ENCODE measurements around the gene KCNE1.
"Not testable (repeated sequence)": the region's sequence is repeated elsewhere in the genome, so short reads cannot be mapped to it uniquely, and the experiment has no call there.

The KCNE1 gene

DNA sequence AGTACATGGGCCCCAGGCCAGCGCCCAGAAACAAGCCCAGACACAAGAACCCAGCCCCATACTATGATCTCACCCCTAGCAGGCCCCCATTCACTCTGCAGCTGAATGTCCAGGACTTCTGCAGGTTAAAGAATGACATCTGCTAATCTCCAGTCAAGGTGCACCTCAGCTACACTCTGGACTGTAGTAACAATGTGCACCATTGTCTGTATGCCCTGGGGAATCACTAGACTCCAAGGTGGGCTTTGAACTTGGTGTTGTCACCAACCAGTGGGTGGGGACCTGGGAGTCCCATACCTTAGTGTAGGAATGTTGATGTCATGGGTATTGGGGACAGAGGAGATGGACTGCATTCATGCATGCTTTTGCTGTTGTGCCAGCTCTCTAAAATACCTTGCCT is 10.3 kb downstream of the KCNE1 start:
- Histone ChIP-seq H3K9ac (ENCODE audit: low read depth, low read length) (no peak overlapping the region), H3K4me1 (ENCODE audit: insufficient read depth, low read length) (no peaks in the 10 kb centered on the region), H3K79me2 (ENCODE audit: insufficient read depth, low read length) (no peaks in the 10 kb centered on the region), H3K4me3 (ENCODE audit: low read depth in 1 of 2, low read length in 2 of 2) (no peak overlapping the region), H3K9me3 (ENCODE audit: insufficient read depth, low read length, severe bottlenecking) (peaks cover 3% of the 10 kb centered on the region), H3K4me2 (ENCODE audit: insufficient read depth, low read length) (no peak overlapping the region), H3K27ac (ENCODE audit: low read length) (no peak overlapping the region), H2AFZ (ENCODE audit: low read depth, low read length) (no peak overlapping the region), H3K36me3 (ENCODE audit: insufficient read depth, low read length) (no peaks in the 10 kb centered on the region), H3K27me3 (ENCODE audit: insufficient read depth, low read length, poor library complexity) (no peaks in the 10 kb centered on the region), H4K20me1 (ENCODE audit: insufficient read depth, low read length) (no peaks in the 10 kb centered on the region)
- no peak for DNase-seq
- no peak for ATAC-seq (ENCODE audit: insufficient read depth, low read depth)
- TF ChIP-seq, protein P1, sequence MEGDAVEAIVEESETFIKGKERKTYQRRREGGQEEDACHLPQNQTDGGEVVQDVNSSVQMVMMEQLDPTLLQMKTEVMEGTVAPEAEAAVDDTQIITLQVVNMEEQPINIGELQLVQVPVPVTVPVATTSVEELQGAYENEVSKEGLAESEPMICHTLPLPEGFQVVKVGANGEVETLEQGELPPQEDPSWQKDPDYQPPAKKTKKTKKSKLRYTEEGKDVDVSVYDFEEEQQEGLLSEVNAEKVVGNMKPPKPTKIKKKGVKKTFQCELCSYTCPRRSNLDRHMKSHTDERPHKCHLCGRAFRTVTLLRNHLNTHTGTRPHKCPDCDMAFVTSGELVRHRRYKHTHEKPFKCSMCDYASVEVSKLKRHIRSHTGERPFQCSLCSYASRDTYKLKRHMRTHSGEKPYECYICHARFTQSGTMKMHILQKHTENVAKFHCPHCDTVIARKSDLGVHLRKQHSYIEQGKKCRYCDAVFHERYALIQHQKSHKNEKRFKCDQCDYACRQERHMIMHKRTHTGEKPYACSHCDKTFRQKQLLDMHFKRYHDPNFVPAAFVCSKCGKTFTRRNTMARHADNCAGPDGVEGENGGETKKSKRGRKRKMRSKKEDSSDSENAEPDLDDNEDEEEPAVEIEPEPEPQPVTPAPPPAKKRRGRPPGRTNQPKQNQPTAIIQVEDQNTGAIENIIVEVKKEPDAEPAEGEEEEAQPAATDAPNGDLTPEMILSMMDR (IDR thresholded peaks at IDR 0.05; ENCODE audit: borderline replicate concordance, extremely low read depth, low read length, poor library complexity, severe bottlenecking): no peak
- no peak for TF ChIP-seq EZH2 (IDR thresholded peaks at IDR 0.05; ENCODE audit: borderline replicate concordance, low read depth, low read length, severe bottlenecking)

DNA sequence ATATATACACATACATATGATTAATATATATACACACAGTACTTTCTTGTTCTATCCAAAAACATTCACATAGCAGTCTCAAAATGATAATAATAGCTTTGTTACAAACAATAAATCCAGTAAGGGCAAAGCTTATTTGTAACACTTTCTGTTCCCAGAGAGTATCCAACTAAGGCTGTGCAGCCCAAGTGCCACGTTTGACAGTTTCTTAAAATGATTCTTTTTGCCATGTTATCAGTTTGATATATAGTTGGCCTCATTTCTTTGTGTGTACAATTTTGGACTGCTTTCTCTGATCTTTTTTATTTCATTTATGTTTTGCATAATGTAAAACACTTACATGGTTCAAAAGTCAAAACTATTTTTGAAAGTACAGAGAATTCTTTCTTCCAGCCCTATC is 11.8 kb downstream of the KCNE1 start:
- Histone ChIP-seq H3K4me2 (ENCODE audit: insufficient read depth, low read length) (no peak overlapping the region), H2AFZ (ENCODE audit: low read depth, low read length) (no peak overlapping the region), H3K36me3 (ENCODE audit: insufficient read depth, low read length) (no peaks in the 10 kb centered on the region), H3K9me3 (ENCODE audit: insufficient read depth, low read length, severe bottlenecking) (peaks cover 3% of the 10 kb centered on the region), H4K20me1 (ENCODE audit: insufficient read depth, low read length) (no peaks in the 10 kb centered on the region), H3K4me1 (ENCODE audit: insufficient read depth, low read length) (no peaks in the 10 kb centered on the region), H3K79me2 (ENCODE audit: insufficient read depth, low read length) (no peaks in the 10 kb centered on the region), H3K27ac (ENCODE audit: low read length) (no peak overlapping the region), H3K27me3 (ENCODE audit: insufficient read depth, low read length, poor library complexity) (no peaks in the 10 kb centered on the region), H3K4me3 (ENCODE audit: low read depth in 1 of 2, low read length in 2 of 2) (no peak overlapping the region), H3K9ac (ENCODE audit: low read depth, low read length) (no peak overlapping the region)
- TF ChIP-seq EZH2 (IDR thresholded peaks at IDR 0.05; ENCODE audit: borderline replicate concordance, low read depth, low read length, severe bottlenecking): no peak
- TF ChIP-seq, protein P1 (IDR thresholded peaks at IDR 0.05; ENCODE audit: borderline replicate concordance, extremely low read depth, low read length, poor library complexity, severe bottlenecking): no peak
- no peak for DNase-seq
- ATAC-seq (ENCODE audit: insufficient read depth, low read depth): no peak

DNA sequence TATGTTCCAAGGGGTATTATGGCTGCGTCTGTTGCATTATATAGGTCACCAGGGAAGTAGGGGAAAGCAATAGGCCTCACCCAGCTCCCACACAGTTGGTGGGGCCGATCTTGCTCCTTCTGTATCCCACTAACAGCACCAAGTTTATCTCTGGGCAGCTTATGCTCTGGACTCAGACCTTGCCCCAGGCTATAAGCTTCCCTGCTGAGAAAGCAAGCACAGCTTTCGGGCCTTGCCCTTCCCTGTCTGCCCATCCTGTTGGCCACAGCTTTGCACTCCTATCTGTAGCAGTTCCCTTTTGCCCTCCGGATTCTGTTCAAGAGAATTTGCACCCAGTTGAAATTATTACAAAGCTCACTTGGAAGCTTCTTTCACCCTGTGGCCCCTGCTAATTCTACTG is 12.9 kb downstream of the KCNE1 start:
- Histone ChIP-seq H3K27me3 (ENCODE audit: insufficient read depth, low read length, poor library complexity) (no peaks in the 10 kb centered on the region), H3K4me3 (ENCODE audit: low read depth in 1 of 2, low read length in 2 of 2) (no peak overlapping the region), H3K4me1 (ENCODE audit: insufficient read depth, low read length) (no peaks in the 10 kb centered on the region), H2AFZ (ENCODE audit: low read depth, low read length) (no peak overlapping the region), H4K20me1 (ENCODE audit: insufficient read depth, low read length) (no peaks in the 10 kb centered on the region), H3K9ac (ENCODE audit: low read depth, low read length) (no peak overlapping the region), H3K36me3 (ENCODE audit: insufficient read depth, low read length) (no peaks in the 10 kb centered on the region), H3K4me2 (ENCODE audit: insufficient read depth, low read length) (no peak overlapping the region), H3K27ac (ENCODE audit: low read length) (no peak overlapping the region), H3K79me2 (ENCODE audit: insufficient read depth, low read length) (no peaks in the 10 kb centered on the region), H3K9me3 (ENCODE audit: insufficient read depth, low read length, severe bottlenecking) (peaks cover 3% of the 10 kb centered on the region)
- DNase-seq (no peak), ATAC-seq (ENCODE audit: insufficient read depth, low read depth) (no peak)
- TF ChIP-seq EZH2 (IDR thresholded peaks at IDR 0.05; ENCODE audit: borderline replicate concordance, low read depth, low read length, severe bottlenecking): no peak

DNA sequence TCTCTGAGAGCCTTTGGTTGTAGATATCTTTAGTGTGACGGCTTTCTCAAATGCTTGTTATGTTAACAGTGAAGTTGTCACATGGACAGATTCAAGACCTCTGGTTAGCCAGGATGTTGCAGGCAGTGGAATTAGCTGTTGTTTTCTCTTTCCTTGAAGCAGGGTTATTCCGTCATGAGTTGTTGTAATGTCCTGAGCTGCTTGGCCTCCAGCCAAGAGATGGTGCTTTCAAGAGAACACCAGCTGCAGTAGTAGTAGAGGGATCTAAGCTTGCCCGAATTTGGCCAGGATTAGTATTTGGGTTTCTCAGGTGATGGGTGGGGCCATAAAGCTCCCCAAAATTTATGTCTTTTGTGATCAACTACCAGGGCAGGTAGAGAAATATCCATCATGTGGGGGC is 13.4 kb downstream of the KCNE1 start:
- Histone ChIP-seq H3K27me3 (ENCODE audit: insufficient read depth, low read length, poor library complexity) (no peaks in the 10 kb centered on the region), H3K4me1 (ENCODE audit: insufficient read depth, low read length) (no peaks in the 10 kb centered on the region), H3K4me3 (ENCODE audit: low read depth in 1 of 2, low read length in 2 of 2) (no peak overlapping the region), H3K9me3 (ENCODE audit: insufficient read depth, low read length, severe bottlenecking) (peaks cover 3% of the 10 kb centered on the region), H3K27ac (ENCODE audit: low read length) (no peak overlapping the region), H3K4me2 (ENCODE audit: insufficient read depth, low read length) (no peak overlapping the region), H3K9ac (ENCODE audit: low read depth, low read length) (no peak overlapping the region), H3K36me3 (ENCODE audit: insufficient read depth, low read length) (no peaks in the 10 kb centered on the region), H3K79me2 (ENCODE audit: insufficient read depth, low read length) (no peaks in the 10 kb centered on the region), H4K20me1 (ENCODE audit: insufficient read depth, low read length) (no peaks in the 10 kb centered on the region), H2AFZ (ENCODE audit: low read depth, low read length) (no peak overlapping the region)
- DNase-seq: no peak
- no peak for TF ChIP-seq EZH2 (IDR thresholded peaks at IDR 0.05; ENCODE audit: borderline replicate concordance, low read depth, low read length, severe bottlenecking)
- TF ChIP-seq, protein P1 (IDR thresholded peaks at IDR 0.05; ENCODE audit: borderline replicate concordance, extremely low read depth, low read length, poor library complexity, severe bottlenecking): no peak
- no peak for ATAC-seq (ENCODE audit: insufficient read depth, low read depth)

DNA sequence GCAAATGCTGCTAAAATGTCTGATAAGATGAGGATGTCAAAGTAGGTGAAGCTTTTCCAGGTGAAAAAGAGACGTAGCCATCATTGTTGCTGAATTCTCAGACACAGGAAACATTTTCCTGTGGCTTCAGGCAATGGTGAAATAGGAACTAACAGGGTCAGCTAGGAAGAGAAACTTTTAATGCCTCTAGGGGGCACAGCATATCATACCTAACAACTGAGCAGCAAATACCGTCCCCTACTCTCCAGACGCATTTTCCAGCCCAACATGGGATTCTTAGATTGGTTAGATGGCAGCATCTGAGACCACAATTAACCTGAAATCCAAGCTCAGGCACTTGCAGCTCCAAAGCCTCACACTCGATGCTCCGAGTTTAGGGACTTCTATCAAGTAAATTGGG is 28.2 kb downstream of the KCNE1 start:
- not testable (repeated sequence) for H3K36me3 ChIP-seq (ENCODE audit: insufficient read depth, low read length); H3K4me1 ChIP-seq (ENCODE audit: insufficient read depth, low read length); H2AFZ ChIP-seq (ENCODE audit: low read depth, low read length); ATAC-seq (ENCODE audit: insufficient read depth, low read depth); H3K4me2 ChIP-seq (ENCODE audit: insufficient read depth, low read length); H3K9ac ChIP-seq (ENCODE audit: low read depth, low read length); H3K79me2 ChIP-seq (ENCODE audit: insufficient read depth, low read length); DNase-seq; H4K20me1 ChIP-seq (ENCODE audit: insufficient read depth, low read length); H3K9me3 ChIP-seq (ENCODE audit: insufficient read depth, low read length, severe bottlenecking); H3K27ac ChIP-seq (ENCODE audit: low read length); H3K27me3 ChIP-seq (ENCODE audit: insufficient read depth, low read length, poor library complexity); H3K4me3 ChIP-seq (ENCODE audit: low read depth in 1 of 2, low read length in 2 of 2)

DNA sequence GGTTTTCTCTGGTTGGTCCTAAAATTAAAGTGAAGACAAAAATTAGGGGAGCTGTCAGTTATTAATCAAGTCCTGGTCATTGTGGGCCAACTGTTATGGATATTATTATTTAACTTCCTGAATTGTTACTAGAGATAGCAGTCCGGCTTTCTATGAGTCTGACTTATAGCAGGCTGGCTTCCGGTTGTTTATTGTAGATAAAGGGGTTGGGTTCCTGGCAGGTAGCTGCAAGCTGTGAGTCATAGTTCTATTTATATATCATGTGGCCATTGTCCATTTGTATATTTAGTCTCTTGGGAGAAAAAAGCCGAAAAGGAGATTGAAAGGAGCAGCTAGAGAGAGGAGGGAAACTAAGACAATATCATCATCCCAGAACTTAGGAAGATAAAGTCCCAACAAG is 28.6 kb downstream of the KCNE1 start:
- H3K4me1 ChIP-seq (ENCODE audit: insufficient read depth, low read length); H3K9me3 ChIP-seq (ENCODE audit: insufficient read depth, low read length, severe bottlenecking); H3K9ac ChIP-seq (ENCODE audit: low read depth, low read length); ATAC-seq (ENCODE audit: insufficient read depth, low read depth); H3K4me3 ChIP-seq (ENCODE audit: low read depth in 1 of 2, low read length in 2 of 2); H4K20me1 ChIP-seq (ENCODE audit: insufficient read depth, low read length); H2AFZ ChIP-seq (ENCODE audit: low read depth, low read length); DNase-seq; H3K79me2 ChIP-seq (ENCODE audit: insufficient read depth, low read length); H3K27me3 ChIP-seq (ENCODE audit: insufficient read depth, low read length, poor library complexity); H3K27ac ChIP-seq (ENCODE audit: low read length); H3K4me2 ChIP-seq (ENCODE audit: insufficient read depth, low read length); H3K36me3 ChIP-seq (ENCODE audit: insufficient read depth, low read length): not testable (repeated sequence)

Measured in DND-41 (cell line).